ENCODE measurements around the gene CTIF.

Gene CTIF

GRCh38 chr18:48851599-48851960 lies 312.7 kb downstream of the CTIF start:
- DNase-seq (ENCODE audit: low read depth) = no peak

- no peak for DNase-seq (ENCODE audit: low read depth)
These were observed 313.5 kb downstream of the CTIF start for GRCh38 chr18:48852292-48852691.

DNA sequence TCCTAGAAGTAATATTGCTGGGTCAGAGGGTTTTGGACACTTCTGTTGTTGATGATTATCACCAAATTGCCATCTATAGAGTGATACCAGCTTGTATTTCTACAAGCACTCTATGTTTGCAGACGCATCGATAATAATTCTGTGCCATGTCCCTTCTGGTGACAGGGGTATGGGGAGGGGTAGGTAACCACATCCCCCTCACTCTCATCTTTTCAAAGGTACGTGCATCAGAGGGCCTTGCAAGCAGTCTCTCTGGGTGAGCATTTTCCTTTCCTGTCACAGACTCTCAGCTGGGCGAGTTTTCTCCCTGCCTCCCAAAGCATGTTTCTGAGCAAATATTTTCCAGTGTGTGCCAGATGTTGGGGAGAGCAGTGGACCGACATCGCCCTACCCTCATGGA lies 314.0 kb downstream of the CTIF start:
- no peak for DNase-seq (ENCODE audit: low read depth)

- no peak for DNase-seq (ENCODE audit: low read depth)
These were observed 314.8 kb downstream of the CTIF start for GRCh38 chr18:48853588-48853987.

DNA sequence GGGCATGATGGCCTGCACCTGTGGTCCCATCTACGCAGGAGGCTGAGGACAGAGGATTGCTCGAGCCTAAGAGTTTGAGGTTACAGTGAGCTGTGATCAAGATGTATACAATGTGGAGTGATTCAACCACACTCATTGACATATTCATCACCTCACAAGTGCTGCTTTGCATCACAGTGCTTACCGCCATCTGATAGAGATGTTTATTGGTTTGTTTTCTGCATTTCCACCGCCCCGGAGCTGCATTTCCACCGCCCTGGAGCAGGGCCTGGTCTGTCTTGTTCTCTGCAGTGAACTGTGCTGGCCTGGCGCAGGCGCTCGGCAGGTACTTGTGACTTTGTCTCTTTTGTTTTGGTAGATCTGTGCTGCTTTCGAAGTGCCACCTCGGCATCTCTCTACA lies 315.9 kb downstream of the CTIF start:
- no peak for DNase-seq (ENCODE audit: low read depth)

GRCh38 chr18:48855422-48856377 lies 316.9 kb downstream of the CTIF start:
- DNase-seq (ENCODE audit: low read depth) = no peak

GRCh38 chr18:48857023-48857694 lies 318.3 kb downstream of the CTIF start:
- no peak for DNase-seq (ENCODE audit: low read depth)

GRCh38 chr18:48858676-48859075 lies 319.8 kb downstream of the CTIF start:
- DNase-seq (ENCODE audit: low read depth) = no peak

- DNase-seq (ENCODE audit: low read depth) = no peak
These were observed 320.8 kb downstream of the CTIF start for GRCh38 chr18:48859311-48860268.

- DNase-seq (ENCODE audit: low read depth) = no peak
These were observed 321.7 kb downstream of the CTIF start for GRCh38 chr18:48860269-48861180.

DNA sequence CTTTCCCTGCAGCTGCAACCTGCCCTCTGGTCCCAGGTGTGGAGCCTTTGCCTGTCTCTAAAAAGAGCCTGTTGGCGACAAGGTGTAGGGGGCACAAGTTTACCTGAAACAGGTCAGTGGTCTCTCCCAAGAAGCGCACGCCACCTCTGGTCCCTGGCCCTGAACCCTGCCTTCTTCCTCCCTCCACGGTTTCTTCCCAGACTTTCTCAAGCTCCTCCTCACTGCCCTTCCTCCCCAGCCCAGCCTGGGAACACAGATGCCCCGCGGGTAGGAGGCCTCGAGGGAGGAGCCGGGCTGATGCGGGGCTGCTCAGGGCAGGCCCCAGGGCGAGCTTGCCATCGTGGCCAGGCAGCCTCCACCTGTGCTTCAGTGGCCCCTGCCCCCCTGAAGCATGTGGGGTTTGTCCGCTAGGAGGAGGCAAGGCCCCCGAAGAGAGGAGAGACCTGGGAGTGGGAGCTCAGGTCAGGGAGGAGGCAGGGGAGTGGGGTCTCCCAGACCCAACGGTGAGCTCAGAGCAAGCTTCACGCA lies 322.4 kb downstream of the CTIF start:
- no peak for DNase-seq (ENCODE audit: low read depth)

GRCh38 chr18:48862132-48862531 lies 323.3 kb downstream of the CTIF start:
- no peak for DNase-seq (ENCODE audit: low read depth)

DNA sequence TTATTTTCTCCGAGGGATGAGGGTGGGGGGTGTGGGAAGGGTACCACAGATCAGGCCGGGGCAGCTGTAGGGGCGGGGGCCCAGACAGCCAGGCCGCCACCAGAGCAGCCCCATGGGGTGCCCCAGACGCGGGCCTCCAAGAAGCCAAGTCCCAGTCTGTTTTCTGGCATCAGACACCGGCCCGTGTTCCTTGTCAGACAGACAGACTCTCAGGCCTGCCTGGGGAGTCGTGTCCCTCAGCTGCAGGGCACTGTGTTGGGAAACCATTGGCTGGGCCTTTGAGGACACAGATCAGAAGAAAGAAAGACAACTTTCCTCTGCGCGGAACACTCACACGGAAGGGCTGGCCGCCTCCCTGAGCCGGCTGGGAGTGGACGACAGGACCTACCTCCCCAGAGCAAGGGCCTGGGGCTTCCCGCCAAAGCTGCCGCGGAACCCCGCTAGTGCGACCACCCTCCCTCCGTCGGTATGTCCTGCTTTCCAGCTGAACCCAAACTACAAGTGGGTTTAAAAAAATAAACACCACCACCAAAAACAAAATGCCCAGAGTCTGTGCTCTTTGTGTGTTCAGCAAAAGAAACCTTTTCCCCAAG lies 323.9 kb downstream of the CTIF start:
- no peak for DNase-seq (ENCODE audit: low read depth)

- DNase-seq (ENCODE audit: low read depth) = no peak
These were observed 324.7 kb downstream of the CTIF start for GRCh38 chr18:48863432-48864065.

DNA sequence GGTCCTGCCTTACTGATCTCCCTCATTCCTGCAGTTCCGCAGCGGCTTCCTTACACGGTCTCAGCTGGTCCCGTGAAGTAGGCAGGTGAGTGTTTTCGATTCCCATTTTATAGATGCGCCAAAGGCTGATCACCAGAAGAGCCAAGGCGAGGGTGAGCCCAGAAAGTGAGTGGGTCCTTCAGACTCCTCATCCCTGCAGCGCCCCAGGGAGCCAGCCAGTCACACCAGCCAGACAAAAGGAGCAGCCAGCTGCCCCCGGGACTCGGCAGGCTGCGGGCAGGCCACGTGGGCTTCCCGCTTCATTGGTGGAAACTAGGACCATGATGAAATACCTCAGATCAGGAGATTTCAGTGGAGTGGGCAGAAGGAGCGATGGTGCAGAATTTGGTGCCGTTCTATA lies 326.0 kb downstream of the CTIF start:
- DNase-seq (ENCODE audit: low read depth) = no peak

DNA sequence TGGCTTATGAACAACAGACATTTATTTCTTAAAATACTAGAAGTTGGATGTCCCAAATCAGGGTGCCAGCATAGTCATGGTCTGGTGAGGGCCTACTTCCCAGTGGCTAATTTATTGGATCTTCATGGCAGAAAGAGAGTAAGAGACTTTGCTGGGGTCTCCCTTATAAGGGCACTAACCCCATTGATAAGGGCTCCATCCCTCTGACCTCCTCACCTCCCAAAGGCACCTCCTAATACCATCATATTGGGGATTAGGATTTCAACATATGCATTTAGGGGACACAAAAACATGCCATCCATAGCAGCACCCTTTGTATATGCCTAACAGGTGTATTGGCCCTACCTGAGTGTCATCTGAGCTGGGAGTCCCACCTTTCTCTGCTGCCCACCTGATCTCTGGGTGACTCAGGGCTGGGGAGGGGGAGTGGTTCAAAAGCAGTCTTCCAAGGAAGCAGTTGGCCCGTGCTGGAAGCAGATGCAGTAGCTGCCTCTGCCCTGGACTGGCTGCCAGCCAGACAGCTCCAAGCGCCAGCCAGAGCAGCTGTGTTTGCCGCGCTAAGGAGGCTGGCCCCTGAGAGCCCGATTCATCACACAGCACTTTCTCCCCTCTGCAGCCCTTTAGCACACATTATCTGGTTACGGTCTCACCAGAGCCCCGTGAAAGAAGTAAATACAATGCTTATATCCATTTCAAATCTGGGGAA lies 327.4 kb downstream of the CTIF start:
- DNase-seq (ENCODE audit: low read depth) = peak; percentile 72

- DNase-seq (ENCODE audit: low read depth) = no peak
These were observed 328.0 kb downstream of the CTIF start for GRCh38 chr18:48866856-48867255.

- no peak for DNase-seq (ENCODE audit: low read depth)
These were observed 329.1 kb downstream of the CTIF start for GRCh38 chr18:48867978-48868377.

All from fibroblast of gingiva (primary cell).